Skin of body (tissue), 2 donors: ENCODE measurements around the gene WWC2. TPM values are rescaled to one million over a fixed set of nuclear protein-coding genes. Genes with fewer than 3 reads are reported as not detected.
"Not testable (repeated sequence)": the region's sequence is repeated elsewhere in the genome, so short reads cannot be mapped to it uniquely, and the experiment has no call there.

Experiments used
- DNase-seq: peaks from one replicate; lab custom pipeline; 2025; lab: John Stamatoyannopoulos, UW
- total RNA-seq: library from RNA; depleted of rRNA; stranded (reverse); fragments of >200 nt; gene quantifications from one replicate; pipeline ENCODE4 v1.2.3, GENCODE V29; 2014

The WWC2 gene
- total RNA-seq, 1 donor from 2014 or later, result 24.0 TPM

DNA sequence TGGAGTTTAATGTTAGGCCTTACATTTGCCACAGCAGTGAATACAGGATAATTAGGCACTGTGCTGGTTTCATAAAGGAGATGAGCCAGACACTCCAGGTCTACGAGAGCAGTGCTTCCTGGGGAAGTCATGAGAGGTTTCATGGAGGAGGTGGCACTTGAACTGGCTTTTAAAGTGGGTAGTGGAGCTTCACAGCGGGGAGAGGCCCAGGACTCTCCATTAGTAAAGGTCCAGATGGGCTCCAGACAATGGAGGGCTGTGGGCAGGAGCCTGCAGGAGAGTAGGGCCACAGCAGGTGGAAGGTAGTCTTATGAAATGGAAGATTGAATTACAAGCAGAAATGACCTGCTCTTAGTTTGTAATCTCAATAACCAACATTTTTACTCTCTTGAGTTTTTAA is 192.0 kb downstream of the WWC2 start:
- DNase-seq, result no peak

GRCh38 chr4:183295711-183296110 is 196.7 kb downstream of the WWC2 start:
- DNase-seq, result no peak

GRCh38 chr4:183297675-183298074 is 198.6 kb downstream of the WWC2 start:
- no peak for DNase-seq

GRCh38 chr4:183299464-183299863 is 200.4 kb downstream of the WWC2 start:
- no peak for DNase-seq

DNA sequence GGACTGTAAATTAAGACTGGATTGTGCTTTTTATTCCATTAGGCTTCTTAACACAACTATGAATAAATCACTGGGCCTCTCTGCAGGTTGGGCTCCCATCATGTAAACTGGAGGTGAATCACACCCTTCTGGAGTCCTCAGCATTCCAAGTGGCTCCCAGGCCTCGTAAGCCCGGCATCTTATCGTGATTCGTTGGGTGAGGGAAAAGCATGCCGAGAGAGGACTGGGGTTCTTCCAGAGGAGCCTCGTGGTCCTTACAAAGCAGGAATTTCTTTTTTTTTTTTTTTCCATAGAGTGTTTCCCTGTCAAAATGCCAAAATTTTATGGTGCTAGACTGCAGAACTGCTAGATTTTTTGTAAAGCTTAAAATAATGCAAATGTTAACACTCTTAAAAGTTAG is 201.0 kb downstream of the WWC2 start:
- DNase-seq, result no peak

DNA sequence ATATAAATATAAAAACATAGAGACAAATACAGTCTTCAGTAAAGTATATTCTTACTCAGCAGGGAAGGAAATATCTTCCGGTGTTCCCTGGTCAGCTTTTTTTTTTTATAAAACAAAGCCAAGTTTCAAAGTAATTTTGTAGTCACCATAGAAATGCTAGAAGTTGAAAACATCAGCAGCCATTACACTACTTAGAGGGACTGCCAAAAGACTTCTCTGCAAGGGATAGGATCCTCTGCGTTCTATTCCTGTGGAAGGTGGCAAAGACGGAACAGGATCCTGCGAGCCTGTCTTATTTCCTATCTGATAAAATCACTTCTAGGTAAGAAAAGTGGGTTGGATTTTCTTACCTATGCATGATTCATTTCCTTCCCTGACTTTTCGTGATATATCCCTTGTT is 201.6 kb downstream of the WWC2 start:
- DNase-seq, result no peak

DNA sequence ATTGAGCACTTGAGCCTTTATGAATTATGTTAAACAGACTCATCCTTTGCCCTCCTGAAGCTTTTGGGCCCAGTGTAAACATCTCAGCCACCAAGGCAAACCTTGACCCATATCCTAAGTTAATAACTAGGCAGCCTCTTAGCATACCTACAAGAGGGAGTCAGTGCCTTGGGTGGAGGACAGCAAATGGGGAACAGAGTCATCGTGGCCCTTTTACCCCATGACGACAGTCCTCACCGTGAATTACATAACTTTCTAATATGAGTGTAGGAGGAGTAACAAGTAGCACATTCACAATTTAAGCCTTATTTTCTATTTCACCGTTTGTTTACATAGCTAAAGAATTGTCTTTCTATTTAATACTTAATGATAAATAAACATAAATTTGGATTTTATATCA is 204.2 kb downstream of the WWC2 start:
- no peak for DNase-seq

DNA sequence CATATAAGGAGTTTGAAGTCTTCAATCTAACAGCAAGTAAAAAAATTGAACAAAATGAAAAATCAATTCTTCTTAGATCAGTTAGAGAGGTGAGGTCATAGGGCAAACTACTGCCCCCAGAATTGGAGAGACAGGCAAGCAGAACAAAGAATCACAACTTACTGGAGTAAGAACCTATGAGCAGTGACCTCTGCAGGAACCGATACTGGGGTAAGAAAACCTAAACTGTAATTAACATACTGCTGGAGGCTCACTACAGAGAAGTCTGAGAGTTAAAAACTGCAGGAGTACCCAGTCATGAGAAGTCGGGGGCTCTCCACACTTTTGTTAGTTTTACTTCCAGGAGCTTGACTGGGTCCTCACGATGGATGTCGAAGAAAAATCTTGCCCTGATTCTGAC is 205.0 kb downstream of the WWC2 start:
- no peak for DNase-seq

DNA sequence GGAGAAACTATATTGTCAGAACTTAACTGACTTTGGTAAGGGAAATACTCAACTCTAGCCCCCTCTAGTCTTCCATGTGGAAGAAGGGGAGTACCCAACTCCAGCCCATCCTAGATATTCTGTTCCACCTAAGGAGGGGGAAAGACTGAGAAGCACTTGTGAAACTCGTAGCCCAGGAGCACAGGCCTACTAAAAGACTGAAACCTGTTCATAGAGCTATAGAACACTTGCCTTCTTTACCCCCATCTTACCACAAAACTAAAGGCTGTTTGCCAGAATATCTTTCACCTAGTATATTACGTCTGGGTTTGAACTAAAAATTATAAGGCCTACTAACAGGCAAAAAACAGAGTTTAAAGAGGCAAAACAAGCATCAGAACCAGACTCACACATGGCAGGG is 205.5 kb downstream of the WWC2 start:
- DNase-seq, result no peak

DNA sequence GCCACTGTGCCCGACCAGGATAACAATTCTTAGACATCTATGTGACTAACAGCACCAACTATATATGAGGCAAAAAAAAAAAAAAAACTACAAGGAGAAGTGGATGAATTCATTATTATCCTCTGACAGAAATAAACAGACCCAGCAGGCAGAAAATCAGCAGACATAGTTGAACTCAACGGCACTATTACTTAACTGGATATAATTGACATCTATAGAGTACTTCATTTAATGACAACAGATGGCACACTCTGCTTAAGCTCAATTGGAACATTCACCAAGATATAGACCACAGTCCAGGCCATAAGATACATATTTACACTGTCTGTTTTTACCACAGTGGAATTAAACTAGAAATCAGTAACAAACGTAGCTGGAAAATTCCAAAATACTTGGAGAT is 207.8 kb downstream of the WWC2 start:
- no peak for DNase-seq

DNA sequence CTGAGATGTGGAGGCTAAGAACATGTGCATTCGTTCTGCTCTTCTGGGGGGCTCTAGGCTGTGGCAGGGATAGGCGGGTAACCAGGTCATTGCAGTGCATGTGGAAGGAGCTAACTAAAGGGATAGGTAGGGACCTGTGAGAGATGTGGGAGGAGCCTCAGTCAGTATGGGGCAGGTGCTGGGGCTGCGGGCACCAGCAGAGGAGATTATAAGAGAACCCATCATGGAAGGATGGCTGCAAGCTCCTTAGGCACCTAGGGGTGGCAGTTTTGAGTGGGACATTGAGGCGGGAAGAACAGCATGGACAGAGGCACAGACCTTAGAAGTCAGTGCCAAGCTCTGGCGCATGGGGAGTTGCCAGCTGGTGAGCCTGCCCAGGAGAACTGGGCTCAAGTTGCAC is 213.8 kb downstream of the WWC2 start:
- DNase-seq, result no peak

DNA sequence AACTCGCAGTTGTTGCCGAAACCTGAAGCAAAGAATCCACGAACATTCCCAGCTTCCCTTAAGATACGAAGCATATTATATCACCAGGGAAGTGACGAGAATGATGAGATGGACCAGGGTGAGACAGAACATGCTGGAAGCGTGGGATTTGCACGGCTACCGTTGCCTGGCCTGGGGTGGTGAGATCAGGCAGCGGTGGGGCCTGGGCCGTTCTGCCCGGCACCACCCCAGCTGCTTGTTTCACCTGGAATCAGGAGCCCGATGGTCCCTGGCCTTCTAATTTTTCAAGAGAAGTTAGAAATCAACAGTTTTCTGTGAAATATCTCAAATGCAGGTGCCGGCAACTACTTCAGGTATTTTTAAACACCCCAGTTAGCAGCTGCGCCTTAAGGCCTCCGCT is 215.3 kb downstream of the WWC2 start:
- no peak for DNase-seq

- no peak for DNase-seq
These were observed 215.7 kb downstream of the WWC2 start for GRCh38 chr4:183314806-183315205.

- no peak for DNase-seq
These were observed 219.6 kb downstream of the WWC2 start for GRCh38 chr4:183318656-183319055.

GRCh38 chr4:183320211-183321059 is 221.4 kb downstream of the WWC2 start, which contains the start of gene CLDN22:
CLDN22 (minus strand) TSS chr4:183320276; CDS start chr4:183320218, 58 bp downstream.
- DNase-seq, result no peak

- no peak for DNase-seq
These were observed 222.0 kb downstream of the WWC2 start for GRCh38 chr4:183321079-183321478.

DNA sequence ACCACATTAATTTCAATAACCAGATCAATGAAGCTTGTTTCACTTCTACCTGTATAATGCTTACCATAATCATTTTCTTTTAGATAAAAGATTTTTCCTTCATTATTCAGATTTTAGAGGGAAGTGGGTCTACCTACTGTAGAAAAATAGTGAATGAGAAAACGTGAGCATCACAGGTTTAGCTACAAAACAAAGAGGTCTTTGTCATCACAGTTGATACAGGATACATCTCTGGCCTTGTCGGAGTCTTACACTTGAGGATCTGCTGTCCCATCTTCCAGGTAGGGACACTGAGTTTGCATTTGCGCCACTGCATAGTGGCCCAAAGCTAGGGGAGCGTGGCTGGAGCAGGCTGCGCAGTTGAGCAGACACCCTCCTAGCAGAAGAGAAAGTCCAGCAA is 222.5 kb downstream of the WWC2 start:
- DNase-seq, result no peak

DNA sequence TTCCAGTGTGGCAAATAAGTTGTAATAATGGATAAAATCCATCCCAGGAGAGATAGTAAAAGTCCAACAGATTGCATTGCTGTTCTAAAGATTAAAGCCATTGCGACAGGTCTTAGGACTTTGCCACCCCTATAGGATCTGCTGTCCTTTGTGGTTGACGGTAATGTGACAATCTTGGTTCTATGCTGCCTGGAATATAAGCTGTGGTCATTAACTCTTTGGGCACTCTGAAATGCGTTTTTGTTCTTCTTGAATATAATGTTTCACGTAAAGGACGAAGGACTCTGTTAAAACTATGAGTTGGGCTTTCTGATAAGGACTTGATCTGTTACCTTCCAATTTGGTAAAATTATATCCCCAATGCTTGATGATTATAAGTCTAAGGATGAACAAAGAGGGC is 223.3 kb downstream of the WWC2 start, which contains the start of gene CLDN24:
Gene CLDN24 (minus strand): TSS at position 101 of the 400 bp plus-strand sequence. CDS start 0 bp downstream, at position 101.
- DNase-seq, result no peak

DNA sequence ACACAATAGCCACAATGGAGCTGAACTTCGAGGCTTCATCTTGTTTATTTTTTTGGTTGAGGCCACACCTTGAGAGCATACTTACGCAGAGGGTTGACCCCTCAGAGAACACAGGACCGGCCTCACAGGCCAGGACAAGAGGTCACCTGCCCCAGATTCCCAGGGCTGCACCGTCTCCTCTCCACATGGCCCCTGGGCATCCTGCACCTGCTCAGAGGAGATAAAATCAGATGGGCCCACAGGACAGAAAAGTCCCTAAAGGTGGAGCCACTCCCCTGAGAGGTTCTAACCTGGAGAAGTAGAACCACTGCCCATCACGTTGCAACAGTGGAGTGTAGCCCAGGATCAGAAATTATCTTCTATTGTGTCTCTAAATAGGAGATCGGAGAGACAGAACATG is 224.2 kb downstream of the WWC2 start:
- DNase-seq, result no peak

GRCh38 chr4:183324056-183324455 is 225.0 kb downstream of the WWC2 start:
- not testable (repeated sequence) for DNase-seq

DNA sequence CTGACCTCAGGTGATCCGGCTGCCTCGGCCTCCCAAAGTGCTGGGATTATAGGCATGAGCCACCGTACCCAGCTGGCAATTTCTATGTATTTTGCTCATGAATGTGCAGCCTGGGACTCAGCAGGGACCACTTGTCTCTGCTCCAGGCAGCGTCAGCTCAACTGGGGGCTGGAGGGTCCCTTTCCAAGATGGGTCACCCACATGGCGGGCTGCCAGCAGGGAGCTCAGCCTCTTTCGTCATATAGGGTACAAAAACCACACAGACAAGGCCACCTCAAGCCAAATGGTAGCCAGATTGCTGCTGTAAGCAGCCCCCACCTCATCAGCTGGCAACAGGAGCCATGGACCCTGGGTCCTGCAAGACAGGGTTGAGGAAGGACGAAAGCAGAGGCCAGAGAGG is 225.6 kb downstream of the WWC2 start:
- DNase-seq, result no peak

DNA sequence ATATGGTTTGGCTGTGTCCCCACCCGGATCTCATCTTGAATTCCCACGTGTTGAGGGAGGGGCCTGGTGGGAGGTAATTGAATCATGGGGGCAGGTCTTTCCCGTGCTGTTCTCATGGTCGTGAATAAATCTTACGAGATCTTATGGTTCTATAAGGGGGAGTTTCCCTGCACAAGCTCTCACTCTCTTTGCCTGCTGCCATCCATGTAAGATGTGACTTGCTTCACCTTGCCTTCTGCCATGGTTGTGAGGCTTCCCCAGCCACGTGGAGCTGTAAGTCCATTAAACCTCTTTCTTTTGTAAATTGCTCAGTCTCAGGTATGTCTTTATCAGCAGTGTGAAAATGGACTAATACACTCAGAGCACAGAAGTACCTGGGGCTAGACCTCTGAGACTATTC is 227.3 kb downstream of the WWC2 start:
- not testable (repeated sequence) for DNase-seq

DNA sequence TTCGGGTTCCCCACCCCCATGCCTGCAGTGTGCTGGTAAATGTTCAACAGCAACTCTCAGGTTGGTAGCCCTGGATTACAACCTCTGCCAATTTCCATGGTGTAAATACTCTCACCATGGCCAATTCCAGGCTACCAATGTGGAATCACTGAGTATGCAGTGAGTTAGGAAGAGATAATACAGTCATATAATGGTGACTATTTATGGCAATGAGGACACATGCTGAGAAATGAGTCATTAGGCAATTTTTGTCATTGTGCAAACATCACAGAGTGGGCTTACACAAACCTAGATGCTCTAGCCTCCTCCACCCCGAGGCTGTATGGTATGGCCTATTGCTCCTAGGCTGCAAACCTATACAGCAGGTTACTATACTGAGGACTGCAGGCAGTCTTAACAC is 227.8 kb downstream of the WWC2 start:
- no peak for DNase-seq
